Spleen (tissue), 11 donors: ENCODE data around the gene MAGI2. TPM values are rescaled to one million over a fixed set of nuclear protein-coding genes. Genes with fewer than 3 reads are reported as not detected.

Source experiments
- DNase-seq: peaks from one replicate; pipeline ENCODE4 v3.0.0-alpha.2; 2020
- H3K27ac ChIP-seq, 8 donors: fragments of 200-600 bp; sonication (generic) in 7 of 8; 1 replicate in 4 of 8; 2 replicates in 4 of 8; pipeline versions ENCODE4 v1.5.0 to v1.8.0; 2016 to 2021; ENCODE audit warnings: inconsistent platforms in 4 of 8, mild to moderate bottlenecking in 4 of 8, moderate library complexity in 1 of 8
- H3K27me3 ChIP-seq, 7 donors: fragments of 200-600 bp; sonication (generic) in 6 of 7; replicated peaks in 1 of 7; 1 replicate in 4 of 7; 2 replicates in 3 of 7; pipeline versions ENCODE4 v1.5.0 to v1.8.0; 2016 to 2021; ENCODE audit warnings: inconsistent platforms in 3 of 7, mild to moderate bottlenecking in 1 of 7
- H3K36me3 ChIP-seq, 6 donors: fragments of 200-600 bp; sonication (generic) in 5 of 6; 1 replicate in 4 of 6; 2 replicates in 2 of 6; pipeline versions ENCODE4 v1.5.0 to v1.8.0; 2016 to 2021; ENCODE audit warnings: inconsistent platforms in 2 of 6
- H3K4me1 ChIP-seq, 6 donors: fragments of 200-600 bp; sonication (generic) in 5 of 6; 1 replicate in 3 of 6; 2 replicates in 3 of 6; pipeline versions ENCODE4 v1.5.0 to v1.8.0; 2016 to 2021; ENCODE audit warnings: inconsistent platforms in 3 of 6
- H3K4me3 ChIP-seq, 8 donors: fragments of 200-600 bp; sonication (generic) in 7 of 8; 1 replicate in 4 of 8; 2 replicates in 4 of 8; pipeline versions ENCODE4 v1.5.0 to v1.8.0; 2016 to 2021; ENCODE audit warnings: inconsistent platforms in 4 of 8, mild to moderate bottlenecking in 4 of 8, moderate library complexity in 2 of 8
- H3K9me3 ChIP-seq, 8 donors: fragments of 200-600 bp; sonication (generic) in 7 of 8; 1 replicate in 4 of 8; 2 replicates in 4 of 8; pipeline versions ENCODE4 v1.5.0 to v1.8.0; 2016 to 2021; ENCODE audit warnings: inconsistent platforms in 4 of 8
- CTCF ChIP-seq, 11 experiments: fragments of 200-600 bp in 7 of 11; fragments of 450-650 bp in 4 of 11; sonication (generic) in 4 of 11; IDR thresholded peaks in 8 of 11; conservative IDR thresholded peaks in 3 of 11; 1 replicate in 7 of 11; 2 replicates in 4 of 11; pipeline versions ENCODE4 v1.4.0 to v1.8.0; 2016 to 2021; ENCODE audit warnings: antibody characterized with exemption in 11 of 11, inconsistent platforms in 4 of 11, mild to moderate bottlenecking in 1 of 11
- POLR2A ChIP-seq, 3 donors: fragments of 450-650 bp; IDR thresholded peaks; one replicate each; pipeline ENCODE4 v1.5.1; 2017; ENCODE audit warnings: antibody characterized with exemption in 3 of 3, mild to moderate bottlenecking in 1 of 3
- POLR2AphosphoS5 ChIP-seq, 3 donors: sonication (generic); formaldehyde crosslinking; IDR thresholded peaks; one replicate each; pipeline ENCODE4 v1.5.1; 2017; ENCODE audit warnings: antibody characterized with exemption in 3 of 3
- WGBS, 5 donors: extraction: QIAGEN DNeasy Blood & Tissue Kit in 3 of 5; methylation state at CpG; one replicate each; pipeline versions ENCODE4 v1.1.5 to v1.1.7; 2013 to 2018; 5-methylcytosine and 5-hydroxymethylcytosine counted together
- intact Hi-C: fragments of 100-400 bp; cut with DNase I; formaldehyde crosslinking; loops from one replicate; pipeline ENCODE4 v1.15.0; 2023; ENCODE audit warnings: low total_unique reads
- polyA plus RNA-seq, 3 donors: library from polyadenylated mRNA; stranded (reverse); fragments of 200-250 nt; gene quantifications; one replicate each; pipeline ENCODE4 v1.2.1, GENCODE V29; 2013
- total RNA-seq, 7 donors: library from RNA; depleted of rRNA in 3 of 7; stranded (reverse); fragments of >200 nt in 3 of 7; fragmentation: NEBNext Ultra II Directional in 4 of 7; extraction: Animal tissue kit (Norgen Biotek cat#: 25700) in 4 of 7; gene quantifications; one replicate each; pipeline versions ENCODE4 v1.1.0 to v1.2.1, GENCODE V29; 2016 to 2021
- donor health status: healthy with polysubstance abuse.
- donor health status: DM: no; HTN: no; CAD: no; lungs with moderate emphysema.
- donor health status: DM: no; HTN: no; CAD: no.
- donor health status: Bipolar disorder and iron deficiency.
- donor health status: healthy.
- donor health status: DM: no; HTN: no; CAD: no.
- donor health status: DM: yes; HTN: yes; CAD: no.

The MAGI2 gene
- total and polyA plus RNA-seq, 10 donors: 0.74 to 18.1 (median 11.1) TPM

- Histone ChIP-seq H3K4me3 (no peak overlapping the region), H3K9me3 (no peaks in the 10 kb centered on the region), H3K36me3 (no peaks in the 10 kb centered on the region), H3K27ac (no peak overlapping the region), H3K4me1 (no peaks in the 10 kb centered on the region), H3K27me3 (no peaks in the 10 kb centered on the region)
- TF ChIP-seq POLR2AphosphoS5 (IDR thresholded peaks at IDR 0.05) (no peak), CTCF (IDR thresholded peaks at IDR 0.05 in 8 of 11, conservative IDR thresholded peaks at IDR 0.05 in 3 of 11) (no peak), POLR2A (IDR thresholded peaks at IDR 0.05) (no peak)
- DNase-seq: no peak
- 71 to 92% (median 89%) methylated on average over 2 of the region's 2 CpGs for WGBS, 5 donors
- intact Hi-C loops: no loop called here
Observed at GRCh38 chr7:78677391-78677790, 776.1 kb downstream of the MAGI2 start.

GRCh38 chr7:78675511-78675910 is 778.0 kb downstream of the MAGI2 start:
- WGBS, 5 donors: 83 to 92% (median 88%) methylated on average over 3 of the region's 3 CpGs
- DNase-seq: no peak
- Histone ChIP-seq H3K27ac (no peak overlapping the region), H3K36me3 (no peaks in the 10 kb centered on the region), H3K9me3 (no peaks in the 10 kb centered on the region), H3K27me3 (no peaks in the 10 kb centered on the region), H3K4me1 (no peaks in the 10 kb centered on the region), H3K4me3 (no peak overlapping the region)
- intact Hi-C loops: no loop called here
- no peak for TF ChIP-seq POLR2AphosphoS5 (IDR thresholded peaks at IDR 0.05)
- no peak for TF ChIP-seq POLR2A (IDR thresholded peaks at IDR 0.05)

- Histone ChIP-seq H3K9me3 (no peaks in the 10 kb centered on the region), H3K4me3 (no peak overlapping the region), H3K27ac (no peak overlapping the region), H3K27me3 (no peaks in the 10 kb centered on the region), H3K4me1 (no peaks in the 10 kb centered on the region), H3K36me3 (no peaks in the 10 kb centered on the region)
- no peak for TF ChIP-seq POLR2AphosphoS5 (IDR thresholded peaks at IDR 0.05)
- no peak for TF ChIP-seq CTCF (IDR thresholded peaks at IDR 0.05 in 8 of 11, conservative IDR thresholded peaks at IDR 0.05 in 3 of 11)
- no peak for TF ChIP-seq POLR2A (IDR thresholded peaks at IDR 0.05)
- intact Hi-C loops: no loop called here
- no peak for DNase-seq
Observed at GRCh38 chr7:78673272-78673671, 780.2 kb downstream of the MAGI2 start.

- Histone ChIP-seq H3K4me1 (no peaks in the 10 kb centered on the region), H3K27ac (no peak overlapping the region), H3K36me3 (no peaks in the 10 kb centered on the region), H3K4me3 (no peak overlapping the region), H3K9me3 (peaks cover 0 to 8% (median 0%) of the 10 kb centered on the region in 8 donors), H3K27me3 (no peaks in the 10 kb centered on the region)
- intact Hi-C loops: no loop called here
- WGBS, 5 donors: 85 to 96% (median 92%) methylated on average over 4 of the region's 4 CpGs
- DNase-seq: no peak
- TF ChIP-seq POLR2AphosphoS5 (IDR thresholded peaks at IDR 0.05) (no peak), POLR2A (IDR thresholded peaks at IDR 0.05) (no peak), CTCF (IDR thresholded peaks at IDR 0.05 in 8 of 11, conservative IDR thresholded peaks at IDR 0.05 in 3 of 11) (no peak)
Observed at GRCh38 chr7:78662939-78663338, 790.5 kb downstream of the MAGI2 start.

- Histone ChIP-seq H3K27me3 (no peaks in the 10 kb centered on the region), H3K36me3 (no peaks in the 10 kb centered on the region), H3K27ac (no peak overlapping the region), H3K4me1 (no peaks in the 10 kb centered on the region), H3K4me3 (no peak overlapping the region), H3K9me3 (peaks cover 0 to 23% (median 4%) of the 10 kb centered on the region in 8 donors)
- intact Hi-C loops: no loop called here
- WGBS, 5 donors: 79 to 83% (median 81%) methylated on average over 3 of the region's 3 CpGs
- DNase-seq: no peak
- no peak for TF ChIP-seq POLR2A (IDR thresholded peaks at IDR 0.05)
- TF ChIP-seq CTCF (IDR thresholded peaks at IDR 0.05 in 8 of 11, conservative IDR thresholded peaks at IDR 0.05 in 3 of 11): no peak
- TF ChIP-seq POLR2AphosphoS5 (IDR thresholded peaks at IDR 0.05): no peak
Observed at GRCh38 chr7:78649976-78650375, 803.5 kb downstream of the MAGI2 start.
